T-helper 1 cell (primary cell): ENCODE measurements around the gene ZFP92.

Experiments
- DNase-seq, 5 donors: peaks; one replicate each; pipeline ENCODE4 v3.0.0-alpha.2; 2012 to 2020

The ZFP92 gene

DNA sequence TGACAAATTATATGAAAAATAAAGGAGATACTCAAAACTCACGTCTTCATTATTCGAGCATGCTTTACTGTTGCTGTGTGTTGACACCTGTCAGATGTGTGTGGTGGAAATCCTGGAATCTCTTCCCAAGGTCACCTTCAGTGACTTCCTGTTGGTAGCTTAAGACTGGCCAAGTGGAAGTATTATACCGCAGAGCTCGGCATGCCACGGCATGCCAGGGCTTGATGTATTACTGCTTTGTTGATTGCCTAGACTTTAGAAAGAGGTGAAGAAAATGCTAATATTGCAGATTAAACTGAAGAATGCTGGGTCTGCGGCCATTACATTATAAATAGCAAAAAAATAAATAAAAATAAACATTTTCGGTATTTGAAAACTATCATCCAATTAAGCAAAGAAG is 30.0 kb downstream of the ZFP92 start:
- DNase-seq = no peak

DNA sequence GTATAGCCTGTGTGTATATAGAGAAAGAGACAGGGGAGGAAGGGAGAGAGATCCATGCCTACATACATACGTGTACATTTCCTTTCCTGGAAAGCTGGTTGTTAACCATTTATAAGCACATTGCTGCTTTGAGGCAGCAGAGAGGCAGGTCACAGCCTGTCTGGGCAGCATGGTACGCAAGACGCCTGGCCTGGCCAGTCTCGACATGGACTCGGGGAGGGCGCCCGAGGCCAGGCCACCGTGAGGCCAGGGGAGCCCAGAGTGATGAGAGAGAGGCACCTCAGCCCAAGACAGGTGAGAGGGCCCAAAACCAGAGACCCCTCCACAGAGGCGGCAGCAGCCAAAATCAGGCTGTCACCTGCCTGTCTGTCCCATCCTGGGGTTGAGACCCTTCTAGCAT is 30.7 kb downstream of the ZFP92 start:
- no peak for DNase-seq

DNA sequence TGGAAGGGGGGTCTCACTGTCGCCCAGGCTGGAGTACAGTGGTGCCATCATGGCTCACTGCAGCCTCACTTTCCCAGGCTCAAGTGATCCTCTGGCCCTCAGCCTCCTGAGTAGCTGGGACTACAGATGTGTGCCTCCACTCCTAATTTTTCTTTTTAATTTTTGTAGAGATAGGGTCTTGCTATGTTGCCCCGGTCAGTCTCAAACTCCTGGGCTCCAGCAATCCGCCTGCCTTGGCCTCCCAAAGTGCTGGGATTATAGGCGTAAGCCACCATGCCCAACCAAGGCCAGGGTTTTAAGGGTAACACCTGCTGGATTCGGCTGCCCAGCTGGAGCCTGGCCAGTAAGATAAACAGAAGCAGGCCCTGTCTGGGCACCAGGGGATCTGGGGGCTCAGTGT is 31.2 kb downstream of the ZFP92 start:
- DNase-seq = no peak

GRCh38 chrX:153443476-153444332 is 32.4 kb downstream of the ZFP92 start:
- DNase-seq = no peak

DNA sequence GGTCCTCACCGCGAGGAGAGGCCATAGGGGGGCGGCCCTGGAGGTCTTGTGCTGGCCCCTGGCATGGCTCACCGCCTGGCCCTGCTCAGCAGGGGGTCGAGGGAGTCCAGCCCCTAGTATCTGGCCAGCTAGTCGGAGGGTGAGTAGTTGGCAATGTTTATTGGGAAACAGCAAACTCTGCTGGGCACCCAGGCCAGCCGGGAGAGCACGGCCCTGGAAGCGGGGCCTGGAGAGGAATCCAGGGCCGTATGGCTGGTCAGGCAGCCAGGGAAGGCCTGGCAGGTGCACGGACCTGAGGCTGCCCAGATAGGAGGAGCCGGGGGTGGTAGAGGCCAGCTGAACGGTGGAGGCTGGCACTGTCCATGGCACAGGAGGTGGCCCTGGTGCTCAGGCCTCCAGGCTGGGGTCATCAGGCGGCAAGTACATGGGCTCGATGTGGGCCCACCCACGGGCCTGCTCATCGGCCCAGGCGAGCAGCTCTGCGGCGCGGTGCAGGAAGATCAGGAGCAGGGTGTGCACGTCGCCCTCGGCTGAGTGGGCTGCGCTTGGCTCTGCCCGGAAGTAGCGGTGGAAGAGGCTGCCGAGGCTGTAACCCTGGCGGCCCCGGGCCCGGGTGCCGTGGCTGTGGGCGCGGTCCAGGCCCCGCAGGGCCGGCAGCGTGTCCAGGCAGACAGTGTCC is 33.2 kb downstream of the ZFP92 start:
- DNase-seq = no peak

GRCh38 chrX:153445106-153445855 is 34.0 kb downstream of the ZFP92 start:
- no peak for DNase-seq

DNA sequence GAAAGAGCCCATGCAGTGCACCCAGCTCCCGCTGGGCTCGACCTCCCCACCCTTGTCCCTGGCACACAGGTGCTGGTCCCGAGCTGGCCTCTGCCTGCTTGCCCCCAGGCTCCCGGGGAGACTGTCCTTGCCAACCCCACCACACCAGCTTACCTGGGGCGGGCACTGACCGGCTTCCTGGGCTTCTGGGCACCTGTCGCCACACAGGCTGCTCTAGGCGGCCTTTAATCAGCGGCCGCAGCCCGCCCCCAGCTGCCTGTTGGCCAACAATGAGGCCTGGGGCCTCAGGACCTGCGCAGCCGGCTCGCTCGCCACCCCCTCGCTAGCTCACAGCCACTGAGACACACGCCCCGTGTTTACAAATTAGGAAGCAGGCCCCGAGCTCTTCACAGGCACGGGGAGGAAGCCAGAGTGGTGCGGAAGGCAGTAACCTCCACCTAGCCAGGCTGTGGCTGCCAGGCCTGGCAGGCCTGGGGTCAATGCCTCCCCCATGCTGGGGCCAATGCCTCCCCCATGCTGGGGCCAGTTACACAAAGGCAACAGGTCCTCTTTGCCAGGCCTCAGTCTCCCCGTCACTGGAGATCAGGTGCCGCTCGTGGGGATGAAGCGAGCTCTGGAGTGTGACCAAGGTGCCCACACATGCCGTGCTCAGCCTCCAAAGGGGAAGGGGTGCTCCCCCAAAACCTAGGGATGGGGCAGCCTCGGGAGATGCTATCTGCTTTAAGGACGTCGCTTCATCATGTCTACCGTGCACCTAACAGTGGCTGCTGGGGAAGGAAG is 34.8 kb downstream of the ZFP92 start, which contains the start of gene TREX2:
Gene TREX2, minus strand, starts transcription at position 201 of the 780 bp plus-strand sequence. CDS start 626 bp downstream, outside the sequence.
- DNase-seq = no peak

DNA sequence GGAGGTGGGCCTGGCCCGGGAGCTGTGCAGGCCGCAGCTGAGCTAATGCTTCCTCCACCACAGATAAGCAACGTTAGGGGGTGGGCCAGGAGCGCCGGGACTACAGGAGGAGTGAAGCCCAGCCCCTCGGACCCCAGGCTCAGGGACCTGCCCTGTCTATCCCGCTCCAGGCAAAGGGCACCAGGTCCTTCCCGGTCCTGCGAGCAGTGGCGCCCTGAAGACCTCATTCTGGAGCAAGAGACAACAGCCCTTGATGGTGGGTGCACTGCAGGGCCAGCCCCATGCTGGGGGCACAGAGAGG is 35.3 kb downstream of the ZFP92 start:
- no peak for DNase-seq

DNA sequence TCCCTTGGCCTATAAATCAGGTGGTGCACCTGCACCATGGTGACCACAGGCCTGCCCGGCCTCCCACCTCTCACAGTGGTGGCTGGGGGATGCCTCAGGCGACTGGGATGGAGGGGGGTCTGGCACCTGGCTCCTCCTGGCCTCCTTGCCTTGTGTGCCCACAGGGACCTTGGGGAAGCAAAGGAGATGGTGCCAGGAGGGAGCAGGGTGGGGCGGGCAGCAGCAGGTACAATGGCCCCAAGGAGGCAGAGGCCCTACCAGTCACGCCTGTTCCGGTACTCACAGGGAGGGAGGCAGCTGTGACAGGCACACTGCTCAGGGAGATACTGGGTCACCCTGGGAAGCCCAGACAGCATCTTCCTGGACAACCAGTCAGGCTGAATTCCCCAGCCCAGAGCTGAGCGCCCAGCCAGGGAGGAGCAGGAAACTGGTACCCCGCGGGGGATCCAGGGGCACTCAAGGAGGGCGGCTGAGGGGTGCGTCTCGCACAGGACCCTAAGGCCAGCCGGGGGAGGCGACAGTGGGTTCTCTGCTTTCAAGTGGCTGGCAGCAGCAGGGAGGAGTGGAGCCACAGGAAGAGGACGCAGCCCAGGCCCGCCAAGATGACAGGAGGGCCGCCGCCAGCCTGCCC is 35.8 kb downstream of the ZFP92 start:
- no peak for DNase-seq

- no peak for DNase-seq
Measured at GRCh38 chrX:153447581-153447960, 36.3 kb downstream of the ZFP92 start.

- no peak for DNase-seq
Measured at GRCh38 chrX:153448556-153449367, 37.5 kb downstream of the ZFP92 start.

DNA sequence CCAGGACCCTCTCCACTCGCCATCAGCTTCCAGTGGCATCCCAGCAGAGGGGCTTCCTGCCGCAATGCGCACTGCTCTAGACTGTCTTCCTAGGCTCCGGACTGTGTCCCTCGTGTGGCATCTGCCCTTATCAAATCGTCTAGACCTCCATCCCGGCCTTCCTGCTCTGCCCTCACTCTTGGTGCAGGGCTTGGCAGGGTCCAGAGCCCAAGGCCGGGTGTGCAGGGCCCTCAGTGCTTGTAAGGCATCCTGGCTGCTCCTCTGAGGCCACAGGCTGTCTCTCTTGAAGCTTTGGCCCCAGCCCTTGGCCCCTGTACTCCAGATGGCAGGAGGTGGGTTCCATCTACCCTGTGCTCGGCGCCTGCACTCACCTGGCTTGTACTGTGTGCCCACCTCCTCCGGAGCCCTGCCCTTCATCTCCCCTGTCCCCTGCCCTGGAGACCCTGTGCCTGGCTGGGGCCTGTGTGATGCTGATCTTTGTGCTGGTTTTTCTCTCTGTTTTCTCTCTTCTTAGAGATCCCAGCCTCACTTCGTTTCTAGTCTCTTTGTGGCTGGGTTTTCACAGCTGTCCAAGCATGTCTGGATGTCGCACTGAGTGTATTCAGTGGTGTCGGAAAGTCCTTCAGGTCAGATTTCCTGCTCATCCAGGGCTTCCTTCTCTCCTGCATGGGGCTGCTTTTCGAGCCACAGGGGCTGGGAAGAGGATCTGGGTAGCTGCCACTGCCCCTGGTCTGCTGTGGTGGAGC is 38.3 kb downstream of the ZFP92 start:
- DNase-seq = no peak

DNA sequence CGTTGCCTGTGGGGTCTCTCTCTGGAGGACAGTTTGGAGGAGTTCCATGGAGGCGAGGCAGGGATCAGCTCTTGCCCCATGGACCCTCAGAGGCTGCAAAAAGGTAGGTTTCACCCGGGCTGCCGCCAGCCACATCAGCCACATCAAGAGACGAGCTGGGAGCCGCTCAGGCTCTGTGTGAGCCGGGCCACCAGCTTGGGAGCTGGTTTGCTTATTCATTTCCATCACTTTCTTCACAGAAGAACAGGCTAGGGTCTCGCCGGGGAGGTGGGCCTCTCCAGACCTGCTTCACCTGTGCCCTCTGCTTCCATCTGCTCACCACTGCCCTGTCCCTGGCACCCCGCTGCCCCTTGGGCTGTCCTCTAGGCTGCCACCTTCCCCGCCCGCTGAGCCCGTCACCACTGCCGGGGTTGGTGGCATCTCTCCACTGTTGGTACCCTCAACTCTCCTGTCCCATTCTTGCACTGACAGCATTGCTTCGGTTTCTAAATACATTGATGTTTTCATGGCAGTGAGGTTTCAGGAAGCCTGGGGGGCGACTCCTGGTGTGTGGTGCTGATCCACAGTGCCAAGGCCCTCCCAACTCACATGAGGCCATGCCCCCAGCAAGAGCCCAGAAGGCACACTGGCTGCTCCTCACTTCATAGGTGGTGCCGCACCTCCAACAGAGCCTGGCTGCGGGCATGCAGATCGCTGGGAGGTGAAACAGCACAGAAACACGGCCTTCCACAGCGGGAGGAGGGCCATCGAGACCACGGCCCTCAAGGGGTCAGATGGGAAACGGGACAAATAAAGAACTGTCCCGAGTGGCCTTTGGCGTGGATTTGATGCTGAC is 39.1 kb downstream of the ZFP92 start:
- no peak for DNase-seq

DNA sequence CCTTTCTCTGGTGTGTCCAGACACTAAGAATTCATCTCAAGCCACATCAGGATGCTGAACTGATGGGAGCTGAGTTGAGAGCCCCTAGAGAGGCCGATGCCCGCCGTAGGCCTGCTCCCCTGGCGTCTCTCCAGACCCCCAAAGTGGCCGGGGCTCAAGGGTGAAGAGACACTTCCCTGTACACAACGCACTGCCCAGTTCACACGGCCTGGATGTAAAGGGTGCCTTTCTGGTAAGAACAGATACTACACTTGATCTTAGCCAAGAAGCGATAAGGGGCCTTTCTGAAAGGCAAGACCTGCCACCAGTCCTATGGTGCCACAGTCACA is 39.6 kb downstream of the ZFP92 start:
- DNase-seq = no peak

DNA sequence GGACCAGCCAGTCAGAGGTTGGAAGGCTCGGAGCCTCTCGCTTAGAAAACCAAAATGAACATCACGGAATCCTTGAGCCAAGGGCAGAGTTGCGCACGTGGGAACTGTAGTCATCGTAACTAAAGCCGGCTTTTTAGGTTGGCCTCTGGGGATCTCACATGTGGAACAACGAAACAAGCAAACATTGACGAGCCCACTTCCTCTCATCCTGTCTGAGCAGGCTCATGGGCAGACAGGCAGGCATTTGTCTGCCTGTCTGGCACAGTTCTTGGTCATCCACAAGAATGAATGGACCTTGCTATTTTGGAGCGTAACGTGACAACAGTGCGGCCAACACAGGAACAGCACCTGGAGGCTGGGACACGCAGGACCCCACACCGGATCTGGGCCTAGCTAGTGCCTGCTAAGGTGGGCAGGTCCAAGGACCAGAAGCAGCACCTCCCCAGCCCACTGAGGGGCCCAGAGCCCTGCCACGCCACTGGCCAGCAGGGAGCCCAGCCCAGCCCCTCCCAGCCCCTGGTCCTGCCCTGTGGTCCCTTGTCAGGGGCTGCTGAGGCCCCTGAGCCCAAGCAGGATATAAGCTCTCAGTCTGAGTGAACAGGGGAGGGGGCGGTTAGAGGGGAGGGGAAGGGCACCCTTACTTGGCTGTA is 43.8 kb downstream of the ZFP92 start:
- no peak for DNase-seq

GRCh38 chrX:153455571-153455970 is 44.3 kb downstream of the ZFP92 start:
- no peak for DNase-seq

DNA sequence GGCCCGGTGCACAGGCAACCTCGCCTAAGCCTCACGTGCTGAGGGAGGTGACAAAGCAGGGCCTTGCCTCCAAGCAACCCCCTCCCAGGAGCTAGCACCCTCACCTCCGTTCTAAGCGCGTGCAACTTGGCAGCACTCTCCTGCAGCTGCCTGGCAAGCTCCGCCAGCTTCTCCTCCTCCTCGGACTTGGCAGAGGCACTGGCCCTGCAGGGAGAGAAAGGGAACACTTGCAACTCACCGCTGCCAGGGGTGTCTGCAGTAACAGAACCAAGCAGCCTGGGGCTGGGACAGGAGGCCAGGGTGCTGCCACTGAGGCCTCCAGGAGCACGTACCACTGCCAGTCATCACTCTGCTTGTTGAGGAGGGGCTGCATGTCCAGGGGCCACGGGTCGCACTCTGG is 44.9 kb downstream of the ZFP92 start:
- DNase-seq = no peak

DNA sequence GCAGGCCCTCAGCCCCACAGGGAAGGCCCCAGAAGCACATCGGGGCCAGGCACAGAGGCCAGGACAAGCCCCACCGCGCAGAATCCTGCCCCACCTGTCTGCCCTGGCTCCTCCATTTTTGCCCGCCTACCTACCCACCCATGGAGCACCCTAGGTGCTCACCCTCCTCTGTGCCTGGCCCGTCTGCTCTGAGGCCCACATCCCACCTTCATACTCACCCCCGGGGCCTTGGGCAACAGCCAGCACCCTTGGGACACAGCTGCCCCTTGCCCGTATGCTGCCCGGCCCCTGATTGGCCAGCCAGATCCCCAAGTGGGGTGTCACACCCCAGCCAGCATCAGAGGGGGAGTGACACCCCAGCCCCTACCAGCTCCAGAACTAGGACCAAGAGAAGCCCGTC is 45.4 kb downstream of the ZFP92 start:
- no peak for DNase-seq

DNA sequence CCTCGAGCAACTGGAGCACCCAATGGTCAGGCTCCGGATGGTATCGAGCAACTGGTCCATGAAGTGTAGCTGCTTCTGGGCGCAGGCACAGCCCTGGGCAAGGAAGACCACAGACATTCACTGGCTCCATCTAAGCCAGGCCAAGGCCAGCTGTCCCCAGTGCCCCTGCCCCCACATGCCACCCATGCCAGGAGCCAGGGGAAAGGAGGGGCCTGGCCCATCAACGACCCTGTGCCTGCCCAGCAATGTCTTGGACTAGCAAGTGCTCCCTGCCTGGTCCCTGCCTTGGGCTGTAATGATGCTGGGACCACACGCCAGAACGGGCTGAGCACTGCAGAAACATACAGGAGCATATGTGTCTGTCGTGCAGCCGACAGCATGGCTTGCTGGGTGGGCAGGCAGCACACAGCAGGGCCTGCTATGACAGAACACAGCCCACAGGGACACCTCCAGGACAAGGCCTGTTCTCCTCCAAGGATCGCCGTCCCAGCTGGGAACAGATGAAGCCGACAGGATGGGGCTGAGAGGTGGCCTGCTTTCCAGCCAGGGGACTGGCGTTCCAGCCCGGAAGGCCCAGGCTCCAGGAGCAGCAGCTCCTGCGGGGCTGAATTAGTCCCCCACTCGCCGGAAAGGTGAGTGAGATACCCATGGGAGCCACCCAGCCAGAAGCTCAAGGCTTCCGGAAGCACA is 46.0 kb downstream of the ZFP92 start:
- DNase-seq = no peak
